Measurements from ENCODE around the gene ACBD4. TPM values are rescaled to one million over a fixed set of nuclear protein-coding genes. Genes with fewer than 3 reads are reported as not detected.

ACBD4 gene
- total and polyA plus RNA-seq, 2 of the 13 experiments (the other 11 are each of a cell fraction or from before 2014, with no cell fraction given), result 16.1 to 26.9 TPM

GRCh38 chr17:45101546-45101882 lies 34.0 kb upstream of the ACBD4 start:
- WGBS (ENCODE audit: low lambda C conversion rate), result 90% methylated on average over 9 of the region's 9 CpGs

GRCh38 chr17:45101883-45102811 lies 33.3 kb upstream of the ACBD4 start:
- intact Hi-C loops (cut with micrococcal nuclease; ENCODE audit: unreplicated experiment), result no loop called here
- TF ChIP-seq TEAD2 (CRISPR knock-in tag; IDR thresholded peaks at IDR 0.05), result no peak
- peak; percentile 68 for TF ChIP-seq ZNF331 (CRISPR knock-in tag; IDR thresholded peaks at IDR 0.05)
- TF ChIP-seq SMAD3 (CRISPR knock-in tag; IDR thresholded peaks at IDR 0.05), result peak; percentile 26; the same call in 1 of the 2 replicates
- TF ChIP-seq PPARG (CRISPR knock-in tag; conservative IDR thresholded peaks at IDR 0.05), result 0 out of 2 replicates have a peak, but pooled peaks have one; percentile 14
- no peak for TF ChIP-seq ZMYM3 (CRISPR knock-in tag; IDR thresholded peaks at IDR 0.05)
- peak; percentile 36; the same call in 1 of the 2 replicates for TF ChIP-seq KDM2A (CRISPR knock-in tag; IDR thresholded peaks at IDR 0.05; ENCODE audit: borderline replicate concordance, low read depth)
- peak; percentile 86 for TF ChIP-seq ZFY (CRISPR knock-in tag; IDR thresholded peaks at IDR 0.05)
- TF ChIP-seq TP53 (CRISPR knock-in tag; conservative IDR thresholded peaks at IDR 0.05), result 0 out of 2 replicates have a peak, but pooled peaks have one; percentile 63
- no peak for TF ChIP-seq ZNF782 (CRISPR knock-in tag; IDR thresholded peaks at IDR 0.05; ENCODE audit: borderline replicate concordance)
- peak; percentile 57; the same call in 1 of the 2 replicates for TF ChIP-seq IKZF5 (CRISPR knock-in tag; IDR thresholded peaks at IDR 0.05)
- TF ChIP-seq DBP (CRISPR knock-in tag; IDR thresholded peaks at IDR 0.05; ENCODE audit: not compliant biosample characterization), result no peak
- TF ChIP-seq ZNF326 (CRISPR knock-in tag; IDR thresholded peaks at IDR 0.05; ENCODE audit: borderline replicate concordance), result no peak
- TF ChIP-seq ISL2 (CRISPR knock-in tag; IDR thresholded peaks at IDR 0.05), result 0 out of 2 replicates have a peak, but pooled peaks have one; percentile 15
- TF ChIP-seq HOXA9 (CRISPR knock-in tag; IDR thresholded peaks at IDR 0.05; ENCODE audit: borderline replicate concordance), result no peak

More at GRCh38 chr17:45101546-45101882, 34.0 kb upstream of the ACBD4 start:
- peak overlapping the region; percentile 31 for H3K9ac ChIP-seq (ENCODE audit: insufficient read depth, low read depth, low read length)
- ATAC-seq (no peak), DNase-seq (ENCODE audit: low spot score) (no peak), FAIRE-seq (no peak)
- TF ChIP-seq SCMH1 (CRISPR knock-in tag; IDR thresholded peaks at IDR 0.05; ENCODE audit: borderline replicate concordance), result no peak
- TF ChIP-seq SSRP1 (CRISPR knock-in tag; IDR thresholded peaks at IDR 0.05), result peak; percentile 5; the same call in 1 of the 2 replicates
- no TSS peak for BruUV-seq (replicated peaks)
- H3K79me2 ChIP-seq (ENCODE audit: insufficient read depth, low read length), result no peaks in the 10 kb centered on the region
- intact Hi-C loops (cut with micrococcal nuclease; ENCODE audit: unreplicated experiment) (no loop called here), in situ Hi-C loops (cut with HindIII; ENCODE audit: extremely low pct_ligation_motif_present, low pct_unique_long_range_greater_than_20kb) (loop anchor here (10.0 kb wide), 1 partner anchor 177 kb away; no protein-coding TSS in a partner anchor)
- peaks cover 22% of the 10 kb centered on the region for H3K4me1 ChIP-seq (ENCODE audit: insufficient read depth, low read length)
- H3K9me3 ChIP-seq (ENCODE audit: low read length), result no peaks in the 10 kb centered on the region
- 0 out of 2 replicates have a peak, but pooled peaks cover 3% of the 10 kb centered on the region for H4K20me1 ChIP-seq (ENCODE audit: insufficient read depth, low read length)
- peak overlapping the region; percentile 45 for H3K4me2 ChIP-seq (ENCODE audit: low read depth, low read length)
- no peak overlapping the region for H3K4me3 ChIP-seq (replicated peaks in 1 of 3; ENCODE audit: insufficient read depth in 1 of 3, low read depth in 2 of 3, low read length in 3 of 3)
- H3K27ac ChIP-seq (ENCODE audit: extremely low read length, insufficient read depth, low read length), result peak overlapping the region; percentile 69
- no peaks in the 10 kb centered on the region for H3K27me3 ChIP-seq (ENCODE audit: control insufficient read depth in 1 of 2, insufficient read depth in 2 of 2, low read length in 2 of 2)
- H3K36me3 ChIP-seq (replicated peaks in 1 of 2; ENCODE audit: control insufficient read depth in 1 of 2, insufficient read depth in 2 of 2, low read length in 2 of 2), result peaks cover 62 to 75% of the 10 kb centered on the region in 2 experiments
- POLR2A ChIA-PET, result interaction anchor here (0.9 to 1.2 kb wide), 3 partner anchors 13 to 40 kb away, joined by 3 to 7 read pairs (median 6); partner anchors contain the start of gene NMT1
- CTCF ChIA-PET (ENCODE audit: low intra/inter-chr PET ratio, low total read pairs), result interaction anchor here (1.6 kb wide), 1 partner anchor 34 kb away, joined by 4 read pairs; the partner anchor contains the start of gene ACBD4
- no peak overlapping the region for H2AFZ ChIP-seq (ENCODE audit: low read length)

More at GRCh38 chr17:45101883-45102811, 33.3 kb upstream of the ACBD4 start:
- WGBS (ENCODE audit: low lambda C conversion rate), result 54% methylated on average over 12 of the region's 12 CpGs
- Histone ChIP-seq H3K9me3 (ENCODE audit: low read length) (no peaks in the 10 kb centered on the region), H3K27ac (ENCODE audit: extremely low read length, insufficient read depth, low read length) (peak overlapping the region; percentile 69), H3K4me2 (ENCODE audit: low read depth, low read length) (peak overlapping the region; percentile 45), H3K4me1 (ENCODE audit: insufficient read depth, low read length) (peaks cover 22% of the 10 kb centered on the region), H4K20me1 (ENCODE audit: insufficient read depth, low read length) (0 out of 2 replicates have a peak, but pooled peaks cover 3% of the 10 kb centered on the region), H3K27me3 (ENCODE audit: control insufficient read depth in 1 of 2, insufficient read depth in 2 of 2, low read length in 2 of 2) (no peaks in the 10 kb centered on the region), H3K4me3 (replicated peaks in 1 of 3; ENCODE audit: insufficient read depth in 1 of 3, low read depth in 2 of 3, low read length in 3 of 3) (no peak overlapping the region), H3K79me2 (ENCODE audit: insufficient read depth, low read length) (no peaks in the 10 kb centered on the region), H3K9ac (ENCODE audit: insufficient read depth, low read depth, low read length) (peak overlapping the region; percentile 31), H3K36me3 (replicated peaks in 1 of 2; ENCODE audit: control insufficient read depth in 1 of 2, insufficient read depth in 2 of 2, low read length in 2 of 2) (peaks cover 59 to 75% of the 10 kb centered on the region in 2 experiments), H2AFZ (ENCODE audit: low read length) (no peak overlapping the region)
- DNase-seq (ENCODE audit: low spot score) (peak; percentile 91), FAIRE-seq (peak; percentile 100), ATAC-seq (peak; percentile 95)
- no TSS peak for BruUV-seq (replicated peaks)
- in situ Hi-C loops (cut with HindIII; ENCODE audit: extremely low pct_ligation_motif_present, low pct_unique_long_range_greater_than_20kb), result loop anchor here (10.0 kb wide), 1 partner anchor 177 kb away; no protein-coding TSS in a partner anchor
- ChIA-PET POLR2A (interaction anchor here (0.9 to 1.7 kb wide), 9 partner anchors 11 to 182 kb away, joined by 3 to 7 read pairs (median 3); partner anchors contain the start of genes HEXIM1 and NMT1), CTCF (ENCODE audit: low intra/inter-chr PET ratio, low total read pairs) (interaction anchor here (1.6 kb wide), 1 partner anchor 33 kb away, joined by 4 read pairs; the partner anchor contains the start of gene ACBD4)
